Keratinocyte (primary cell): ENCODE data around the gene MTUS2. TPM values are rescaled to one million over a fixed set of nuclear protein-coding genes. Genes with fewer than 3 reads are reported as not detected.
"Not testable (repeated sequence)": the region's sequence is repeated elsewhere in the genome, so short reads cannot be mapped to it uniquely, and the experiment has no call there.

Experiments used
- DNase-seq: peaks from one replicate; pipeline ENCODE4 v3.0.0-alpha.2; 2011; ENCODE audit warnings: low read depth, missing footprints, low spot score
- FAIRE-seq: peaks from 2 replicates; lab custom pipeline; 2011; peaks lifted over from hg19 to GRCh38; lab: Jason Lieb, UNC
- H2AFZ ChIP-seq: 2 replicates; pipeline ENCODE4 v1.6.0; 2012; ENCODE audit warnings: low read length, control low read depth, inconsistent platforms; ENCODE audit not compliant: control insufficient read depth
- H3K27ac ChIP-seq: 2 replicates; pipeline ENCODE4 v1.5.1; 2011; ENCODE audit warnings: low read length; ENCODE audit not compliant: control insufficient read depth, insufficient read depth
- H3K27me3 ChIP-seq: 3 replicates; pipeline ENCODE4 v1.6.0; 2011; ENCODE audit warnings: low read length; ENCODE audit not compliant: control insufficient read depth, insufficient read depth; ENCODE audit errors: extremely low read depth
- H3K36me3 ChIP-seq, 2 experiments: 2 replicates in 1 of 2; 3 replicates in 1 of 2; pipeline ENCODE4 v1.5.1; 2011; ENCODE audit warnings: low read length in 2 of 2, mild to moderate bottlenecking in 1 of 2; ENCODE audit not compliant: control insufficient read depth in 2 of 2, insufficient read depth in 2 of 2; ENCODE audit errors: extremely low read depth in 1 of 2
- H3K4me1 ChIP-seq: 3 replicates; pipeline ENCODE4 v1.5.1; 2011; ENCODE audit warnings: low read length; ENCODE audit not compliant: control insufficient read depth, insufficient read depth; ENCODE audit errors: extremely low read depth
- H3K4me2 ChIP-seq: 3 replicates; pipeline ENCODE4 v1.6.0; 2011; ENCODE audit warnings: low read depth, low read length; ENCODE audit not compliant: control insufficient read depth, insufficient read depth; ENCODE audit errors: extremely low read depth
- H3K4me3 ChIP-seq, 3 experiments: fragments of 200-600 bp in 1 of 3; sonication (generic) in 1 of 3; 2 replicates in 2 of 3; 3 replicates in 1 of 3; pipeline ENCODE4 v1.5.1; 2011 to 2016; ENCODE audit warnings: low read length in 3 of 3, mild to moderate bottlenecking in 3 of 3, control low read depth in 2 of 3, inconsistent platforms in 1 of 3, low read depth in 1 of 3, mixed read lengths in 1 of 3, mixed run types in 1 of 3, moderate library complexity in 1 of 3; ENCODE audit not compliant: control insufficient read depth in 2 of 3, insufficient read depth in 2 of 3; ENCODE audit errors: extremely low read depth in 1 of 3
- H3K79me2 ChIP-seq: 2 replicates; pipeline ENCODE4 v1.6.0; 2012; ENCODE audit warnings: low read length; ENCODE audit not compliant: control insufficient read depth, insufficient read depth
- H3K9ac ChIP-seq: 3 replicates; pipeline ENCODE4 v1.6.0; 2011; ENCODE audit warnings: low read length; ENCODE audit not compliant: control insufficient read depth, insufficient read depth; ENCODE audit errors: extremely low read depth
- H3K9me1 ChIP-seq: 3 replicates; pipeline ENCODE4 v1.6.0; 2011; ENCODE audit warnings: low read length; ENCODE audit not compliant: control insufficient read depth, insufficient read depth; ENCODE audit errors: extremely low read depth
- H3K9me3 ChIP-seq: 2 replicates; pipeline ENCODE4 v1.5.1; 2012; ENCODE audit warnings: low read depth, low read length; ENCODE audit not compliant: control insufficient read depth
- H4K20me1 ChIP-seq: 3 replicates; pipeline ENCODE4 v1.6.0; 2011; ENCODE audit warnings: low read length; ENCODE audit not compliant: control insufficient read depth, insufficient read depth; ENCODE audit errors: extremely low read depth
- CTCF ChIP-seq, 3 experiments: IDR thresholded peaks in 1 of 3; conservative IDR thresholded peaks in 1 of 3; optimal IDR thresholded peaks in 1 of 3; 2 replicates in 2 of 3; 3 replicates in 1 of 3; pipeline versions ENCODE3 to v1.5.1; 2011; ENCODE audit warnings: low read length in 3 of 3, mild to moderate bottlenecking in 3 of 3, moderate library complexity in 2 of 3, control low read depth in 1 of 3, inconsistent platforms in 1 of 3; ENCODE audit not compliant: insufficient read depth in 2 of 3; ENCODE audit errors: extremely low read depth in 1 of 3
- EZH2 ChIP-seq: IDR thresholded peaks from one replicate; pipeline ENCODE4 v1.6.1; 2012; ENCODE audit warnings: inconsistent platforms, mild to moderate bottlenecking, low read length, moderate library complexity
- dilution Hi-C: fragments of 300-500 bp; cut with MboI; formaldehyde crosslinking; loops from one replicate; pipeline ENCODE4 v1.7.0; 2020; ENCODE audit warnings: low sequenced_read_pairs; ENCODE audit not compliant: extremely low pct_ligation_motif_present
- polyA plus RNA-seq, 5 experiments: library from polyadenylated mRNA; depleted of rRNA in 3 of 5; stranded (reverse) in 3 of 5; stranded (forward) in 1 of 5; unstranded in 1 of 5; fragments of >200 nt; gene quantifications; 1 replicate in 1 of 5; 2 replicates in 3 of 5; 3 replicates in 1 of 5; pipeline versions ENCODE4 v1.2.1 to v1.2.3, GENCODE V29; 2011 to 2012; ENCODE audit warnings: missing spikeins in 2 of 5, low read depth in 1 of 5, low replicate concordance in 1 of 5

Gene MTUS2
- polyA plus RNA-seq, 1 donor (not counting 4 experiments of a cell fraction or from before 2014, with no cell fraction given) = 0.17 TPM

GRCh38 chr13:28984825-28985224 lies 164.7 kb downstream of the MTUS2 start:
- H3K79me2 ChIP-seq = no peaks in the 10 kb centered on the region
- TF ChIP-seq CTCF (optimal IDR thresholded peaks at IDR 0.05 in 1 of 3, IDR thresholded peaks at IDR 0.05 in 1 of 3, conservative IDR thresholded peaks at IDR 0.05 in 1 of 3; ENCODE audit: extremely low read depth in 1 of 3, insufficient read depth in 2 of 3, low read length in 3 of 3) = no peak
- no peak for TF ChIP-seq EZH2
- no peaks in the 10 kb centered on the region for H3K4me1 ChIP-seq
- no peak overlapping the region for H3K27ac ChIP-seq
- H3K9ac ChIP-seq = no peak overlapping the region
- H3K9me3 ChIP-seq = peaks cover 2% of the 10 kb centered on the region
- H3K27me3 ChIP-seq = no peaks in the 10 kb centered on the region
- H3K9me1 ChIP-seq = no peaks in the 10 kb centered on the region
- H3K4me2 ChIP-seq = no peak overlapping the region
- H2AFZ ChIP-seq = no peak overlapping the region
- no peaks in the 10 kb centered on the region for H3K36me3 ChIP-seq
- H4K20me1 ChIP-seq = no peaks in the 10 kb centered on the region
- DNase-seq (no peak), FAIRE-seq (no peak)
- dilution Hi-C loops = no loop called here
- no peak overlapping the region for H3K4me3 ChIP-seq

- H3K4me2 ChIP-seq, H3K27me3 ChIP-seq, dilution Hi-C loops, H4K20me1 ChIP-seq, H3K79me2 ChIP-seq, H3K4me3 ChIP-seq, H3K9me1 ChIP-seq, H3K9ac ChIP-seq, H2AFZ ChIP-seq, H3K36me3 ChIP-seq, H3K4me1 ChIP-seq, H3K27ac ChIP-seq, H3K9me3 ChIP-seq, DNase-seq, FAIRE-seq: not testable (repeated sequence)
Measured at GRCh38 chr13:28990378-28990777, 170.2 kb downstream of the MTUS2 start.

GRCh38 chr13:28991764-28992163 lies 171.6 kb downstream of the MTUS2 start:
- Histone ChIP-seq H3K79me2 (no peaks in the 10 kb centered on the region), H2AFZ (no peak overlapping the region), H3K9me3 (peaks cover 5% of the 10 kb centered on the region), H3K9me1 (no peaks in the 10 kb centered on the region), H3K4me1 (no peaks in the 10 kb centered on the region), H3K27me3 (no peaks in the 10 kb centered on the region), H3K4me3 (no peak overlapping the region), H3K4me2 (no peak overlapping the region), H3K27ac (no peak overlapping the region), H3K36me3 (no peaks in the 10 kb centered on the region), H4K20me1 (no peaks in the 10 kb centered on the region), H3K9ac (no peak overlapping the region)
- dilution Hi-C loops = no loop called here
- no peak for TF ChIP-seq EZH2
- no peak for TF ChIP-seq CTCF (optimal IDR thresholded peaks at IDR 0.05 in 1 of 3, IDR thresholded peaks at IDR 0.05 in 1 of 3, conservative IDR thresholded peaks at IDR 0.05 in 1 of 3; ENCODE audit: extremely low read depth in 1 of 3, insufficient read depth in 2 of 3, low read length in 3 of 3)
- no peak for FAIRE-seq
- no peak for DNase-seq
